ENCODE data around the gene UBASH3B. TPM values are rescaled to one million over a fixed set of nuclear protein-coding genes. Genes with fewer than 3 reads are reported as not detected.

The UBASH3B gene
- total RNA-seq, 1 donor from 2014 or later: 13.1 TPM

DNA sequence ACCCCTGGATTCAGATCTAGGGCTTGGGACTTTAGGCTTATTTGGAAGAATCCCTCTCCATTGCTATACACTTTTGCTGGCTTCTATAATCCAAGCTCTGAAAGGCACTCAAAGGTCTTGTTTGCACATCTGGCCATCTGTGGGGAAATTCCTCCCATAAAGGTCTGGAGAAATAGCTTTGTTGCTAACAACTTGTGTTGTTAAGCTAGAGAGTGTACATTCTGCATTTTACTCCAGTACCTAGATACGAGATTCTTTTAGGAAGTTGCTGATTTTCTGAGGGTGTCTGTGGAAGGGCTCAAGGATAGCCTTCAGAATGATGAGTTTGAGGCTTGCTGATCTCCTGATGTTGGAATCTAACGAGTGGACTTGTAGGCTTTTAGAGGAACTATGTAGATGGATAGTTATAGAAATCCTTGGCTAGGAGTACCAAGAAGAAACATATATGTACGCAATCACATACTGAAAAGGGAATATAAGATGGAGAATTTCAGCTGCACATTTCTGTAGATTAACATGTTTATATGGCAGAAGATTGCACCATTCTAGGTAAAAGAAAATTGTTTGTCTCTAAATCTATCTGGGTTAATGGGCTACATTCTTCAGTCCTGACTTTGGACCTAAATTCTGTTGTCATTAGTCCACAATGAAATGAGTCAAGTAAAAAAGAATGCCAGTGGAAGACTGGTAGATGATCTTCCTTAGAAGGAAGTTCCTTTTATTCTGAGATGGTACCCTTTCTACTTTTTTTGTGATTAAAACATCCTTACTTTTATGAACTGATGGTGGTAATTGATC is 51.0 kb downstream of the UBASH3B start:
- peak; percentile 41 for DNase-seq (ENCODE audit: low read depth)

- DNase-seq (ENCODE audit: low read depth): no peak
Observed at GRCh38 chr11:122707111-122707510, 51.6 kb downstream of the UBASH3B start.

GRCh38 chr11:122707901-122708300 is 52.4 kb downstream of the UBASH3B start:
- DNase-seq (ENCODE audit: low read depth): no peak

DNA sequence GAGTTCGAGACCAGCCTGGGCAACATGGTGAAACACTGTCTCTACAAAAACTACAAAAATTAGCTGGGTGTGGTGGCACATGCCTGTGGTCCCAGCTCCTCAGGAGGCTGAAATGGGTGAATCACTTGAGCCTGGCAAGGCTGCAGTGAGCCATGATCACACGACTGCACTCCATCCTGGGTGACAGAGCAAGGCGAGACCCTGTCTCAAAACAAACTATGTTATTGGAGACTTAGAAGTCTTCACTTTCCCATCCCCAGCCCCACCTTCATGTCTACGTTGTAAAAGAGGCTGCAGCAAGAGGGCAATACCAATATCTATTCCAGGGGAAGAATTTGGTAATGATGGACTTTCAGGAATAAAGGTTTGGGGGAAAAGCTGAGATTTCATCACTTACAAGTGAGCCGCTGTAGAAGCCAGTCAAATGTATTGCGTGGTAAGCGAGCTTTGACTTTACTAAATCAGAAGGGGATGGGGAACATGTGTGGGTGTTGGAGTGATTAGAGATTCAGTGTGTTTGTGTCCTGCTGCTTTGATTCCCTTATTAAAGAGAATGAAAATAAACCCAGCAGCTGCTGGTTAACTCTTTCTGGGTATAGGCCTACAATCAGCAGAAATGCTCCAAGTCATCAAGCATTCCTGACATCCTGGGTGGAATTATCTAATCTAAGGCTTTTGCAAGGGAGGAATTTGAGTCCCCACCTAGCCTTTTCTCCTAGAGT is 53.7 kb downstream of the UBASH3B start:
- DNase-seq (ENCODE audit: low read depth): peak; percentile 85

GRCh38 chr11:122711362-122711761 is 55.8 kb downstream of the UBASH3B start:
- DNase-seq (ENCODE audit: low read depth): no peak

- peak; percentile 74 for DNase-seq (ENCODE audit: low read depth)
Observed at GRCh38 chr11:122711831-122712381, 56.4 kb downstream of the UBASH3B start.

- no peak for DNase-seq (ENCODE audit: low read depth)
Observed at GRCh38 chr11:122714004-122714403, 58.5 kb downstream of the UBASH3B start.

- DNase-seq (ENCODE audit: low read depth): no peak
Observed at GRCh38 chr11:122714484-122714883, 59.0 kb downstream of the UBASH3B start.

DNA sequence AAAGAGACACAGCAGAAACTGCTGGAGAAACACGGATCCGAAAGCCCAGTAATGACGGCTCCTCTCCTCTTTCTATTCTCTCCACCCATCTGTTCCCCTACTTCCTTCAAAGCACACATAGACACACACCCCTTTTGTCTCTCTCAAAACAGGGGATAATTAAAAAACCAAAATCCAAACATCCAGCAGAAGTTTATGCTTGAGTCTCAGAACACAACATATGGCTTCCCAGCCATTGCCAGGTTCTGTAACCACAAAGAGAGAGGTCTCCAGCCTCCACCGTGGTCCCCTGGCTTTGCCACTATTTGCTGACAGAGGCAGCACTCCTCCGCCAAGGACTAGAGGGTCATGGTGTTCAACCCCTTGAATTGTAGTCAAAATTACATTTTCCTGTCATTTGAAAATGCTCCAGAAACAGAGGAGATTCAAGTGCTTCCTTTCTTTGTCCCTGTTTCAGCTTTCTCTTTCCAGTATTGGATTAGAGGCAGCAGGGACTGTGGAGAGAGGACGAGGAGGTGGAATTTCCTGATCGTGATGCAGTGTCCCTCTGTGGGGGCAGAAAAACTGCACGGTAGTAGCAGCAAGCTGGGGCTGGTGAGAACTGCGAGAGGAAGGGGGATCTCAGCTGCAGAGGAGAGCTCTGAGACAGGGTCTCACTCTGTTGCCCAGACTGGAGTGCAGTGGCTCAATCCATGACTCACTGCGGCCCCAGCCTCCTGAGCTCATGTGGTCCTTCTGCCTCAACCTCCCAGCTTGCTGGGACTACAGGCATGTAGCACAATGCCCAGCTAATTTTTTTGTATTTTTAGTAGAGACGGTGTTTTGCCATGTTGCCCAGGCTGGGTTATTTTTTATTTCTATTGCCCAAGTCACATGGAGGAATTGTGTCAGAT is 60.3 kb downstream of the UBASH3B start:
- DNase-seq (ENCODE audit: low read depth): no peak

DNA sequence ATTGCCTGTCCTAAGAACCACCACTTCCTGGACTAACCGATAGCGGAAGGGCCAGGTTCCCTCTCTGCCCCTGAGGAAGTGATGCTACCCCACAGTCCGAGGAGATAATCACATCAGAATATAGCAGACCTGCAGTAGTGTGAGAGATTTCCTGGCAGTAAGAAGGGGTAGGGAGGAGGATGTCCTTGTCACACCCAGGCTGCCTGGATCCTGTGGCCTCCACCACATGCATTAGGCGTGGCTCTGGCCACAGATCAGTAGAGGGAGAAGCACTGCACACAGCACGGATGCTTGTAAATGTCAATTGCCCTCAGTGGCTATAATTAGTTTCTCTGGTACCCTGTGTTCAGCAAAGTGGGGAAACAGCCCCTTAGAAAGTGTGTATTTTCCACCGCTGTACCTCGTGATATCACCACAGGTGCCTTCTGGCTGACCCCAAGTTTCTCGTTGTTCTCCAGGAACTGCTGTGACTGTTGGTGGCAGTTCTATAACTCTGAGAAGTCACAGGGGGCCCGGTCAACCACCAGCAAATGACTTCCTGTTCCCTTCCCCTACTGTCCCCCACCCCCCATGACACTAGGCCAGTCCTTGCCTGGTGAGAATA is 61.8 kb downstream of the UBASH3B start:
- DNase-seq (ENCODE audit: low read depth): peak; percentile 65

DNA sequence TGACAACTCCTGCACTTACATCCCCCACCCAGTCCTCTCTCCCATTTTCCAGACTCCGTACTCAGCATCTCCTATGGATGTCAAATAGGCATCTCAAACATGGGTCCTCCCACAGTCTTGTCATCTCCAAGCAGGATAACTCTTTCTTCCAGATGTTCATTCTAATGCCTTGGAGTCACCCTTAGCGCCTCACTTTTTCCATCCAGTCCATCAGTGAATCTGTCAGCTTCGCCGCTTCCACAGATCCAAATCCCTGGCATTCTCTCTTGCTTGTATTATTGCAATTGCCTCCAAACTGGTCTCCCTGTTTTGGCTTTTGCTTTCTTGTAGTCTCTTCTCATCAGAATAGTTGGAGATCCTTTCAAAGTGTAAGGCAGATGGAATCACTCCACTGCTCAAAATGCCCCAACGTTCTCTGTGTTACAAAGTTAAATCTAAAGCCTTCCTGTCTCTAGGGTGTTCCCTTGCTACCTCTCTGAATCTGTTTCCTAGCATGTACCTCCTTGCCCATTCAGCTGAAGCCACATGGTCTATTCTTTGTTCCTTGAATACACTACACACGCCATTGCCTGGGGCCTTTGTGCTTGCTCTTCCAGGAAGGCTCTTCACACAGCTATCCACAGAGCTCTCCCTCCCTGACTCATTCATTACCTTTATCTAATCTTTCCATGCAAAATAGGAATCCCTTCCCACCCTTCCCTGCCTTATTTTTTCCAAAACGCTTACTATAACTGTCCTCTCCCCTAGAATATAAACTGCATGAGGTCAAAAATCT is 64.8 kb downstream of the UBASH3B start:
- no peak for DNase-seq (ENCODE audit: low read depth)

- peak; percentile 72 for DNase-seq (ENCODE audit: low read depth)
Observed at GRCh38 chr11:122721201-122721963, 65.9 kb downstream of the UBASH3B start.

DNA sequence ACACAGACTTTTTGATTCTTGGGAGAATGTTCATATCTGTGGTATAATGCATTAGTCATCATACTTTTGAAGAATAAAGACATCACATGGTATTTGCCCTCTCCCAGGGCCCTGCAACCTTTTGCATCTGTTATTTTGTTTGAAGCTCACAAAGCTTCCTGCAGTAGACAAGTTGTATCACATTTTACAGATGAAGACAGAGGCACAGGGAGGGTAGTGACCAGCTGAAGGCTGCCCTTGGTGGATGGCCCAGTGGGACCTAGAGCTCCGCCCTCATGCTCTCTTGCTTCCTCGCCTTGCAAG is 66.4 kb downstream of the UBASH3B start:
- no peak for DNase-seq (ENCODE audit: low read depth)

- no peak for DNase-seq (ENCODE audit: low read depth)
Observed at GRCh38 chr11:122723106-122723505, 67.6 kb downstream of the UBASH3B start.

DNA sequence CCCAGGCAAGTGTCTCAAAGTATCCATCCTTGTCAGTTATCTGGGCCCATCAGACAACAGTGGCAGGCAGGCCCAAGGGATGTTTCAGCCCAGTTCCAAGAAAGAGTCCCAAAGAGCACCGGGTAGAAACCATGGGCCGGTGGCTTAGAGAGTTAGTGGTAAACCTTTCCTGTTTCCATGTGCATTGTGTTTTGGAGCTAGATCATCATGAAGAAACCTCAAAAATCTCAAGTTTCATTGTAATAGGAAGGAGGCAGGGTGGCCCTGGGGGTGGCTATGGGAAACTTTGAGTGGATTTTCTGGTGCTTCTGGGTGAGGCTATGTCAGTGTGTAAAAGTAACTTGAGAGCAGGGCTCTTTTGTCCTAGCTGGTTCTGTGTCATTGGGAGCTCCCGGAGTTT is 68.1 kb downstream of the UBASH3B start:
- peak; percentile 35 for DNase-seq (ENCODE audit: low read depth)

DNA sequence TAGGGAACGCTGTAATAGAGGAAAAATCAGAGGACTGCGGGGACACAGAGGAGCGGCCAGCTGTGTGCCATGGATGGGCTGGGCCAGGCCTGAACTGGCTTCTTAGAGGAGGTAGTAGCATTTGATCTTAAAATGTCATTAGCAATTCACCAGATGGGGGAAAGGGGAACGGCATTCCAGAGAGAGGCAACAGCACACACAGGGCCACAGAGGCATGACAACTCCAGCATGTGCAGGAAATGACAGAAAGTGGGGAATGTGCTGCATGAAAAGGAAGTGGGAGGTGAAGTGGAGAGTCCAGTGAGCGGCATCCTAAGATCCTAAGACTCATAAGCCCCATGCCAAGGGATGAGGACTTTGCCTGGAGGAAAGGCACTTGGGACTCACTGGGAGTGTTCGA is 69.0 kb downstream of the UBASH3B start:
- no peak for DNase-seq (ENCODE audit: low read depth)

DNA sequence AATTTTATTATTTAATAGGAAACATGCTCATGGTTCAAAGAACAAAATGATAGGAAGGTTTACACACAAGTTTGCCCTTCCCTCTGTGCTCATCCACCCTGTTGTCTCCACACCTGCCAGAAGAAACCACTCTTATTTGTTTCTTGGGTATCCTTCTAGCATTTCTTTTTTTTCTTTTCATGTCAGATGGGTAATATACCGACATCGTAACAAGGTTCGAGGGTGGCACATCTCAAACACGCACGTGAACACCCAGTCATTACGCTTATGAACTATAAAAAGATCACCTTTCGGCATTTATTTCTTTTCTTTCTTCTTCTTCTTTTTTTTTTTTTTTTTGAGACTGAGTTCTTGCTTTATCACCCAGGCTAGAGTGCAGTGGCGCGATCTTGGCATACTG is 70.5 kb downstream of the UBASH3B start:
- DNase-seq (ENCODE audit: low read depth): no peak

GRCh38 chr11:122727101-122727929 is 71.8 kb downstream of the UBASH3B start:
- DNase-seq (ENCODE audit: low read depth): no peak

DNA sequence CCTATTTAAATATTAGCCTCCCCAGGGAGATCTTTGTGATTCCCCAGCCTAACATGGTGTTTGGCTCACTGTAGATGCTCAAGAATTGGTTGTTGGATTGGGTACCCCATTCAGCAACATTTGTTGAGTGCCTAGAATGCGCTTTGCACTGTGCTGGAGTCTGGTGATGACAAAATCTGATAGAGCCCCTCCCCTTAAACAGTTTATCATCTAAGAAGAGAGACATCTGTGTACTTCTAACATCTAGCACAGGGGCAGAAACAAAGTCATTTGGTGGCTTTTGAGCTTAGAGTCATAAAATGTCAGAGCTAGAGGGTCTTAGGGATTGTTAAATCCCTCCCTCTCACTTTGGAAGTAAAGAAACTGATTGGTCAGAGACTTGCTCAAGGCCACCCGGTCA is 73.0 kb downstream of the UBASH3B start:
- no peak for DNase-seq (ENCODE audit: low read depth)

Measured in myocyte (in vitro differentiated cells).